ENCODE results near the gene AP4B1. TPM values are rescaled to one million over a fixed set of nuclear protein-coding genes. Genes with fewer than 3 reads are reported as not detected.

Gene AP4B1
- total and polyA plus RNA-seq, 9 of the 15 experiments (the other 6 are each of a cell fraction or from before 2014, with no cell fraction given) = 15.8 to 36.5 (median 24.6) TPM

DNA sequence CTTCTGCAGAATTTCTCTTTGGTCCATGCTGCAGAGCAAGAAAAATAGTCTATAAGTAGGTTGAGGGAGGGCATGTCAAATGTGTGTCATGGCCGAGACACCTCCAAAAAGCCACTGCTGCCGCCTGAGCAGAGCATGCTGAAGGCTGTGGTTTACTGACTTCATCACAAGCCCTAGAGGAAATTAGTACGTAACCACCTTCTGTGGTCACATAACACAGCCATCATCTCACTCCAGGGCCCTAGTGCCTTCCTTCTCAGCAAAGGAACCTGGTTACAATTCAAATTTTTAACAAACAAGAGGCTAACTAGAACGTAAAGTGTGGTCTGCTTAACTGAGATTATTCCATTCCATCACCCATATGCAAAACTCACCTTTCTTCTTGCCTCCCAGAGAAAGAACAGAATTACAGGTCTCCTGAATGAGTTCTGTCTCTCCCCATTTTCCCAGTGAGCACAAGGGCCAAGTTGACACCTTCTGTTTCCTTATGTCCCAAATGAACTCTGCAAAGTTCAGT lies 32.9 kb downstream of the AP4B1 start, which contains the start of gene PTPN22 (continued):
- TF ChIP-seq HDAC1 (IDR thresholded peaks at IDR 0.05) (no peak), SMAD3 (CRISPR knock-in tag; conservative IDR thresholded peaks at IDR 0.05) (0 out of 2 replicates have a peak, but pooled peaks have one; percentile 40), ZNF584 (CRISPR knock-in tag; IDR thresholded peaks at IDR 0.05; ENCODE audit: low read depth) (peak; percentile 55; the same call in 1 of the 2 replicates), GTF2E2 (tag; IDR thresholded peaks at IDR 0.05) (peak; percentile 45; the same call in 1 of the 2 replicates), NR2C1 (IDR thresholded peaks at IDR 0.05) (no peak), NR2C1 (tag; IDR thresholded peaks at IDR 0.05) (0 out of 2 replicates have a peak, but pooled peaks have one; percentile 25), C11orf30 (IDR thresholded peaks at IDR 0.05; ENCODE audit: low read depth) (no peak), TRIM24 (IDR thresholded peaks at IDR 0.05) (no peak), ZNF232 (CRISPR knock-in tag; IDR thresholded peaks at IDR 0.05) (0 out of 2 replicates have a peak, but pooled peaks have one; percentile 50), TEAD1 (CRISPR knock-in tag; IDR thresholded peaks at IDR 0.05) (peak; percentile 43 to 64; a peak in 2 of 4 replicates), NR4A1 (CRISPR knock-in tag; IDR thresholded peaks at IDR 0.05) (no peak), NR4A1 (tag; IDR thresholded peaks at IDR 0.05) (0 out of 2 replicates have a peak, but pooled peaks have one; percentile 45), POU5F1 (IDR thresholded peaks at IDR 0.05; ENCODE audit: borderline replicate concordance, low read depth, low read length, partially characterized antibody) (no peak), ELK1 (CRISPR knock-in tag; IDR thresholded peaks at IDR 0.05) (no peak), CXXC5 (CRISPR knock-in tag; IDR thresholded peaks at IDR 0.05) (peak; percentile 18; the same call in 1 of the 2 replicates), ATF3 (IDR thresholded peaks at IDR 0.05) (peak; percentile 48; the same call in 1 of the 2 replicates), ATF3 (CRISPR knock-in tag; conservative IDR thresholded peaks at IDR 0.05) (no peak), ZNF197 (CRISPR knock-in tag; IDR thresholded peaks at IDR 0.05; ENCODE audit: low read depth) (0 out of 2 replicates have a peak, but pooled peaks have one; percentile 28), SP1 (CRISPR knock-in tag; IDR thresholded peaks at IDR 0.05) (0 out of 2 replicates have a peak, but pooled peaks have one; percentile 46), BHLHE40 (IDR thresholded peaks at IDR 0.05; ENCODE audit: low read length) (peak; percentile 56), CREB1 (IDR thresholded peaks at IDR 0.05) (peak; percentile 29; the same call in 1 of the 2 replicates), CREB1 (CRISPR knock-in tag; IDR thresholded peaks at IDR 0.05) (peak; percentile 53; the same call in 1 of the 2 replicates), CREM (IDR thresholded peaks at IDR 0.05; ENCODE audit: low read depth) (peak; percentile 91), ZNF589 (CRISPR knock-in tag; IDR thresholded peaks at IDR 0.05; ENCODE audit: low read depth) (peak; percentile 81; the same call in 1 of the 2 replicates), ELF4 (CRISPR knock-in tag; IDR thresholded peaks at IDR 0.05) (0 out of 2 replicates have a peak, but pooled peaks have one; percentile 33)
- TF ChIP-seq, protein P1, sequence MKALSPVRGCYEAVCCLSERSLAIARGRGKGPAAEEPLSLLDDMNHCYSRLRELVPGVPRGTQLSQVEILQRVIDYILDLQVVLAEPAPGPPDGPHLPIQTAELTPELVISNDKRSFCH (CRISPR knock-in tag; IDR thresholded peaks at IDR 0.05) = no peak
- TF ChIP-seq, protein P1 (tag; IDR thresholded peaks at IDR 0.05) = 0 out of 2 replicates have a peak, but pooled peaks have one; percentile 30

All from K562 (cell line).